HEK293T (cell line): Measurements from ENCODE around the gene PACS2.

Experiments
- ARNT ChIP-seq: fragments of 450-650 bp; IDR thresholded peaks from 2 replicates; pipeline ENCODE4 v1.6.1; 2017; ENCODE audit warnings: mild to moderate bottlenecking
- BHLHE40 ChIP-seq: fragments of 450-650 bp; IDR thresholded peaks from 2 replicates; pipeline ENCODE4 v1.6.1; 2016; ENCODE audit warnings: mild to moderate bottlenecking, moderate library complexity, borderline replicate concordance
- CTBP1 ChIP-seq: fragments of 450-650 bp; IDR thresholded peaks from 2 replicates; pipeline ENCODE4 v1.6.1; 2016; ENCODE audit warnings: borderline replicate concordance
- ELF4 ChIP-seq: fragments of 450-650 bp; IDR thresholded peaks from 2 replicates; pipeline ENCODE4 v1.6.1; 2017; ENCODE audit warnings: antibody characterized with exemption
- HDGF ChIP-seq: fragments of 450-650 bp; IDR thresholded peaks from 2 replicates; pipeline ENCODE4 v1.6.1; 2017; ENCODE audit warnings: antibody characterized with exemption, borderline replicate concordance
- PKNOX1 ChIP-seq: fragments of 450-650 bp; IDR thresholded peaks from 2 replicates; pipeline ENCODE4 v1.6.1; 2016
- SUZ12 ChIP-seq: fragments of 450-650 bp; IDR thresholded peaks from 2 replicates; pipeline ENCODE4 v1.6.1; 2016; ENCODE audit warnings: mild to moderate bottlenecking

GRCh38 chr14:105267820-105268548 is 46.6 kb upstream of the PACS2 start:
- TF ChIP-seq ARNT: no peak
- no peak for TF ChIP-seq CTBP1
- no peak for TF ChIP-seq PKNOX1
- no peak for TF ChIP-seq BHLHE40
- no peak for TF ChIP-seq ELF4
- no peak for TF ChIP-seq HDGF
- no peak for TF ChIP-seq SUZ12
